Activated CD8-positive, alpha-beta T cell treated with anti-CD3 and anti-CD28 coated beads for 36 hours (primary cell): ENCODE measurements around the gene NDRG4. TPM values are rescaled to one million over a fixed set of nuclear protein-coding genes. Genes with fewer than 3 reads are reported as not detected.

Experiments
- ATAC-seq: fragments of 200-7000 bp; cut with Tn5 transposase; one replicate; pipeline ENCODE4 v1.10.0; 2021; ENCODE audit warnings: mild to moderate bottlenecking, moderate library complexity
- CTCF ChIA-PET: fragments of 350-600 bp; sonication (Branson Sonifier 250); formaldehyde crosslinking; loops from one replicate; lab custom pipeline; 2021; ENCODE audit warnings: antibody characterized with exemption; lab: Charles Lee
- POLR2A ChIA-PET: fragments of 350-600 bp; sonication (Branson Sonifier 250); formaldehyde crosslinking; loops from one replicate; lab custom pipeline; 2021; ENCODE audit warnings: antibody characterized with exemption; lab: Charles Lee
- DNase-seq: peaks from one replicate; pipeline ENCODE4 v3.0.0-alpha.2; 2020
- H3K27ac Mint-ChIP-seq: one replicate; pipeline ENCODE4 v1.8.0; 2021; ENCODE audit warnings: mild to moderate bottlenecking, mixed read lengths
- H3K27me3 Mint-ChIP-seq: one replicate; pipeline ENCODE4 v1.8.0; 2021; ENCODE audit warnings: mixed read lengths
- H3K36me3 Mint-ChIP-seq: one replicate; pipeline ENCODE4 v1.8.0; 2021; ENCODE audit warnings: low read depth, mixed read lengths
- H3K4me1 Mint-ChIP-seq: one replicate; pipeline ENCODE4 v1.8.0; 2021; ENCODE audit warnings: low read depth, mixed read lengths
- H3K4me3 Mint-ChIP-seq: one replicate; pipeline ENCODE4 v1.8.0; 2021; ENCODE audit warnings: mild to moderate bottlenecking, moderate library complexity, mixed read lengths
- H3K9me3 Mint-ChIP-seq: one replicate; pipeline ENCODE4 v1.8.0; 2021; ENCODE audit warnings: mixed read lengths
- CTCF ChIP-seq: fragments of 200-600 bp; IDR thresholded peaks from one replicate; pipeline ENCODE4 v1.8.0; 2022; ENCODE audit warnings: antibody characterized with exemption, mild to moderate bottlenecking
- intact Hi-C: fragments of 100-400 bp; cut with micrococcal nuclease; formaldehyde crosslinking; loops from one replicate; pipeline ENCODE4 v1.10.0; 2022
- total RNA-seq, 2 experiments: library from RNA; stranded (reverse); gene quantifications; one replicate each; pipeline ENCODE4 v1.2.3, GENCODE V29; 2021

The NDRG4 gene
- total RNA-seq, 2 experiments from 2014 or later: 1.3 to 1.6 TPM

GRCh38 chr16:58462089-58462488, 37.9 kb upstream of the NDRG4 start:
- Mint-ChIP-seq H3K27me3 (peaks cover 34% of the 10 kb centered on the region), H3K9me3 (no peaks in the 10 kb centered on the region), H3K4me1 (peaks cover 15% of the 10 kb centered on the region), H3K4me3 (no peak overlapping the region), H3K36me3 (no peaks in the 10 kb centered on the region), H3K27ac (no peak overlapping the region)
- TF ChIP-seq CTCF: no peak
- ATAC-seq (no peak), DNase-seq (no peak)
- ChIA-PET POLR2A (no interaction called here), CTCF (no interaction called here)
- intact Hi-C loops: no loop called here

DNA sequence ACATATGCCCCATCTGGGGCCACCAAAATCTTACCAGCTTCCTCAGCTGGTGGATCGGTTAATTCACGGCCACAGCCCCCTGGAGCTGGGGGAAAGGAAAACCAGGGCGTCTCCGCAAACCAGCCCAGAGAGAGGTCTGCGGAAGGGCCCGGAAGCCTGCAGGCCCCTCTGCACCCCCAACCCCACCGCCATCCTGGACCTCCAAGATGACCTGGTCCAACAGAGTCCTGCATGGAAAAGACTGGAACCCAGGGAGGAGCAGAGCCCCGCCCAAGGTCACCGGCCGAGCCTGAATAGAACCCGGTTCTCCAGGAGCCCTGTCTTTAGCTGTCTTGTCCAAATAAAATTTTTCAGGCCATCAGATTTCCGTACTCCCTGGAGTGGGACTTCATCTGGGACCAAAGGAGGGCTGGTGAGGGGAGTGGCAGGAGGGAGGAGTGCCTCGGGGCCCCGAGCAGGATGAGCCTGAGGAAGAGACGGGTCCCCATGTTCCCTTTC, 37.4 kb upstream of the NDRG4 start:
- ChIA-PET POLR2A (no interaction called here), CTCF (no interaction called here)
- ATAC-seq: no peak
- H3K4me3 Mint-ChIP-seq: no peak overlapping the region
- H3K27ac Mint-ChIP-seq: no peak overlapping the region
- no peaks in the 10 kb centered on the region for H3K36me3 Mint-ChIP-seq
- no peaks in the 10 kb centered on the region for H3K9me3 Mint-ChIP-seq
- peaks cover 36% of the 10 kb centered on the region for H3K27me3 Mint-ChIP-seq
- DNase-seq: no peak
- H3K4me1 Mint-ChIP-seq: peaks cover 15% of the 10 kb centered on the region
- TF ChIP-seq CTCF: no peak
- intact Hi-C loops: no loop called here

- no peaks in the 10 kb centered on the region for H3K36me3 Mint-ChIP-seq
- H3K27ac Mint-ChIP-seq: no peak overlapping the region
- peaks cover 43% of the 10 kb centered on the region for H3K27me3 Mint-ChIP-seq
- CTCF ChIA-PET: interaction anchor here (3.0 kb wide), 1 partner anchor 126 kb away, joined by 10 read pairs; no protein-coding TSS in a partner anchor
- peak; percentile 21 for ATAC-seq
- POLR2A ChIA-PET: no interaction called here
- no peaks in the 10 kb centered on the region for H3K9me3 Mint-ChIP-seq
- H3K4me1 Mint-ChIP-seq: peaks cover 15% of the 10 kb centered on the region
- intact Hi-C loops: no loop called here
- no peak for TF ChIP-seq CTCF
- DNase-seq: peak; percentile 11
- no peak overlapping the region for H3K4me3 Mint-ChIP-seq
Measured at GRCh38 chr16:58462997-58463941, 36.7 kb upstream of the NDRG4 start.

GRCh38 chr16:58464047-58464915, 35.7 kb upstream of the NDRG4 start:
- intact Hi-C loops: no loop called here
- no peaks in the 10 kb centered on the region for H3K36me3 Mint-ChIP-seq
- CTCF ChIA-PET: interaction anchor here (3.0 kb wide), 1 partner anchor 127 kb away, joined by 10 read pairs; no protein-coding TSS in a partner anchor
- peak overlapping the region; percentile 3 for H3K4me3 Mint-ChIP-seq
- POLR2A ChIA-PET: no interaction called here
- H3K27ac Mint-ChIP-seq: no peak overlapping the region
- no peak for TF ChIP-seq CTCF
- H3K27me3 Mint-ChIP-seq: peaks cover 46% of the 10 kb centered on the region
- no peak for ATAC-seq
- H3K4me1 Mint-ChIP-seq: peaks cover 11% of the 10 kb centered on the region
- no peaks in the 10 kb centered on the region for H3K9me3 Mint-ChIP-seq
- DNase-seq: no peak
